ENCODE results near the gene MOSPD2. TPM values are rescaled to one million over a fixed set of nuclear protein-coding genes. Genes with fewer than 3 reads are reported as not detected.

Gene MOSPD2
- polyA plus RNA-seq, 2 of the 4 experiments (the other 2 are of a cell fraction): 10.0 to 28.4 TPM

- TF ChIP-seq RNF2 (IDR thresholded peaks at IDR 0.05; ENCODE audit: borderline replicate concordance, low read depth) (no peak), HOXB13 (CRISPR knock-in tag; IDR thresholded peaks at IDR 0.05; ENCODE audit: low read depth) (no peak), TFCP2L1 (CRISPR knock-in tag; IDR thresholded peaks at IDR 0.05) (no peak), ATOH8 (CRISPR knock-in tag; IDR thresholded peaks at IDR 0.05; ENCODE audit: low read depth) (no peak), ZNF302 (CRISPR knock-in tag; IDR thresholded peaks at IDR 0.05) (no peak), NFE2L2 (conservative IDR thresholded peaks at IDR 0.05; ENCODE audit: low read length) (no peak), JUN (IDR thresholded peaks at IDR 0.05) (no peak)
- TF ChIP-seq, protein P1, sequence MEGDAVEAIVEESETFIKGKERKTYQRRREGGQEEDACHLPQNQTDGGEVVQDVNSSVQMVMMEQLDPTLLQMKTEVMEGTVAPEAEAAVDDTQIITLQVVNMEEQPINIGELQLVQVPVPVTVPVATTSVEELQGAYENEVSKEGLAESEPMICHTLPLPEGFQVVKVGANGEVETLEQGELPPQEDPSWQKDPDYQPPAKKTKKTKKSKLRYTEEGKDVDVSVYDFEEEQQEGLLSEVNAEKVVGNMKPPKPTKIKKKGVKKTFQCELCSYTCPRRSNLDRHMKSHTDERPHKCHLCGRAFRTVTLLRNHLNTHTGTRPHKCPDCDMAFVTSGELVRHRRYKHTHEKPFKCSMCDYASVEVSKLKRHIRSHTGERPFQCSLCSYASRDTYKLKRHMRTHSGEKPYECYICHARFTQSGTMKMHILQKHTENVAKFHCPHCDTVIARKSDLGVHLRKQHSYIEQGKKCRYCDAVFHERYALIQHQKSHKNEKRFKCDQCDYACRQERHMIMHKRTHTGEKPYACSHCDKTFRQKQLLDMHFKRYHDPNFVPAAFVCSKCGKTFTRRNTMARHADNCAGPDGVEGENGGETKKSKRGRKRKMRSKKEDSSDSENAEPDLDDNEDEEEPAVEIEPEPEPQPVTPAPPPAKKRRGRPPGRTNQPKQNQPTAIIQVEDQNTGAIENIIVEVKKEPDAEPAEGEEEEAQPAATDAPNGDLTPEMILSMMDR (IDR thresholded peaks at IDR 0.05): no peak
These were observed 83.8 kb downstream of the MOSPD2 start (continued) for GRCh38 chrX:14956813-14957582.

- Histone ChIP-seq H3K4me3 (no peak overlapping the region), H3K27ac (no peak overlapping the region), H3K9me3 (no peaks in the 10 kb centered on the region), H3K4me2 (peak overlapping the region; percentile 41), H3K4me1 (peaks cover 11% of the 10 kb centered on the region; the same call in 1 of the 3 replicates)
- POLR2A ChIA-PET: no interaction called here
- FAIRE-seq: peak; percentile 36
- 80% methylated on average over 1 of the region's 1 CpG for WGBS (ENCODE audit: missing lambda C conversion rate)
- ATAC-seq: no peak
- CTCF ChIA-PET: no interaction called here
- TF ChIP-seq ZNF302 (CRISPR knock-in tag; IDR thresholded peaks at IDR 0.05): no peak
- TF ChIP-seq HOXA7 (CRISPR knock-in tag; IDR thresholded peaks at IDR 0.05): no peak
- TF ChIP-seq HMGXB4 (CRISPR knock-in tag; IDR thresholded peaks at IDR 0.05; ENCODE audit: borderline replicate concordance): no peak
- no peak for TF ChIP-seq HEYL (CRISPR knock-in tag; IDR thresholded peaks at IDR 0.05)
- no peak for TF ChIP-seq MAZ (IDR thresholded peaks at IDR 0.05; ENCODE audit: borderline replicate concordance, low read depth, low read length)
- TF ChIP-seq RARB (CRISPR knock-in tag; IDR thresholded peaks at IDR 0.05): no peak
- no peak for TF ChIP-seq POLR2AphosphoS2 (conservative IDR thresholded peaks at IDR 0.05; ENCODE audit: low read length)
- no peak for TF ChIP-seq RFX5 (IDR thresholded peaks at IDR 0.05)
- no peak for TF ChIP-seq FOXS1 (CRISPR knock-in tag; IDR thresholded peaks at IDR 0.05)
- no peak for TF ChIP-seq EP300 (IDR thresholded peaks at IDR 0.05)
- TF ChIP-seq KDM1A (IDR thresholded peaks at IDR 0.05; ENCODE audit: low read depth): no peak
- no peak for TF ChIP-seq NPAS2 (CRISPR knock-in tag; IDR thresholded peaks at IDR 0.05; ENCODE audit: borderline replicate concordance)
- no peak for TF ChIP-seq MYC (IDR thresholded peaks at IDR 0.05; ENCODE audit: borderline replicate concordance, low read length)
- no peak for TF ChIP-seq SREBF2 (IDR thresholded peaks at IDR 0.05)
- no peak for TF ChIP-seq HDAC2 (IDR thresholded peaks at IDR 0.05)
- no peak for TF ChIP-seq KDM5A (IDR thresholded peaks at IDR 0.05)
- no peak for TF ChIP-seq FOSB (CRISPR knock-in tag; IDR thresholded peaks at IDR 0.05)
- no peak for TF ChIP-seq RAD21 (conservative IDR thresholded peaks at IDR 0.05 in 1 of 2, IDR thresholded peaks at IDR 0.05 in 1 of 2)
- no peak for TF ChIP-seq CEBPB (IDR thresholded peaks at IDR 0.05)
- peak in 1 of 2 experiments; percentile 3 for DNase-seq (ENCODE audit: low read depth in 1 of 2, low spot score in 1 of 2)
These were observed 90.4 kb downstream of the MOSPD2 start for GRCh38 chrX:14963447-14964236.

Measured in A549 (cell line).